ENCODE results near the gene AHCYL1. TPM values are rescaled to one million over a fixed set of nuclear protein-coding genes. Genes with fewer than 3 reads are reported as not detected.

Gene AHCYL1
- total and polyA plus RNA-seq, 2 of the 8 experiments (the other 6 are each of a cell fraction or from before 2014, with no cell fraction given) = 64.5 to 95.9 TPM

GRCh38 chr1:109969146-109969829, 15.3 kb upstream of the AHCYL1 start:
- no peak overlapping the region for H3K4me2 ChIP-seq (ENCODE audit: insufficient read depth in 1 of 2, low read depth in 2 of 2, low read length in 2 of 2)
- H3K9me3 ChIP-seq (ENCODE audit: insufficient read depth in 2 of 2, low read depth in 1 of 2, low read length in 1 of 2) = no peaks in the 10 kb centered on the region
- no peak overlapping the region for H2BK120ac ChIP-seq (replicated peaks; ENCODE audit: low read depth, low read length)
- H3K4ac ChIP-seq (replicated peaks; ENCODE audit: insufficient read length, low read depth, low read length) = no peak overlapping the region
- H3K14ac ChIP-seq (ENCODE audit: insufficient read length) = peak overlapping the region; percentile 42
- DNase-seq (ENCODE audit: low read depth in 1 of 2, low spot score in 2 of 2) = no peak
- H2AFZ ChIP-seq (ENCODE audit: low read length) = no peak overlapping the region
- no peak overlapping the region for H3K23ac ChIP-seq (ENCODE audit: insufficient read length)
- no peak overlapping the region for H3K18ac ChIP-seq (ENCODE audit: extremely low read depth, low read length)
- POLR2A ChIA-PET (ENCODE audit: partially characterized antibody) = interaction anchor here (0.9 kb wide), 1 partner anchor 44 kb away, joined by 3 read pairs; no protein-coding TSS in a partner anchor
- H3K79me1 ChIP-seq (ENCODE audit: low read depth, low read length) = no peaks in the 10 kb centered on the region
- no peaks in the 10 kb centered on the region for H3K36me3 ChIP-seq (ENCODE audit: control insufficient read depth in 2 of 4, insufficient read depth in 4 of 4, low read length in 3 of 4)
- H3K4me3 ChIP-seq (ENCODE audit: extremely low read depth in 1 of 4, insufficient read depth in 2 of 4, low read depth in 3 of 4, low read length in 4 of 4) = no peak overlapping the region
- no peaks in the 10 kb centered on the region for H3K79me2 ChIP-seq (ENCODE audit: control insufficient read depth in 1 of 2, insufficient read depth in 2 of 2, low read length in 2 of 2)
- no peak for TF ChIP-seq E2F6 (IDR thresholded peaks at IDR 0.05)
- TF ChIP-seq TAF1 (IDR thresholded peaks at IDR 0.05; ENCODE audit: low read depth, low read length) = no peak
- no peak for TF ChIP-seq YY1 (IDR thresholded peaks at IDR 0.05; ENCODE audit: low read depth, low read length)
- TF ChIP-seq RBBP5 (IDR thresholded peaks at IDR 0.05; ENCODE audit: borderline replicate concordance, low read depth, low read length) = no peak
- TF ChIP-seq TCF12 (IDR thresholded peaks at IDR 0.05; ENCODE audit: low read depth, low read length) = no peak
- no peak for TF ChIP-seq TAF7 (optimal IDR thresholded peaks at IDR 0.05; ENCODE audit: borderline replicate concordance, low read depth, low read length)
- TF ChIP-seq SP1 (IDR thresholded peaks at IDR 0.05; ENCODE audit: low read depth, low read length) = no peak
- TF ChIP-seq SP2 (IDR thresholded peaks at IDR 0.05; ENCODE audit: low read length) = no peak
- TF ChIP-seq RAD21 (IDR thresholded peaks at IDR 0.05 in 1 of 2, conservative IDR thresholded peaks at IDR 0.05 in 1 of 2; ENCODE audit: low read depth in 2 of 2, low read length in 2 of 2) = no peak
- TF ChIP-seq KDM5A (IDR thresholded peaks at IDR 0.05; ENCODE audit: low read length) = no peak
- TF ChIP-seq CBX8 (IDR thresholded peaks at IDR 0.05; ENCODE audit: borderline replicate concordance, low read depth, low read length) = no peak
- no peak for TF ChIP-seq ZNF274 (IDR thresholded peaks at IDR 0.05; ENCODE audit: borderline replicate concordance, extremely low read depth, low read length)
- no peak for FAIRE-seq
- no peaks in the 10 kb centered on the region for H3K23me2 ChIP-seq (ENCODE audit: low read depth, low read length)
- no peak overlapping the region for H2AK5ac ChIP-seq (ENCODE audit: low read depth, low read length)
- no peaks in the 10 kb centered on the region for H3K4me1 ChIP-seq (replicated peaks in 1 of 4; ENCODE audit: control insufficient read depth in 3 of 4, insufficient read depth in 4 of 4, low read length in 3 of 4)
- 89% methylated on average over 3 of the region's 3 CpGs; no CpG with 5 or more reads in 1 of the 2 experiments for WGBS, 2 experiments (ENCODE audit: extremely low coverage in 1 of 2, insufficient coverage in 1 of 2, insufficient read length in 1 of 2, insufficient replicate concordance in 2 of 2, low coverage in 1 of 2, low lambda C conversion rate in 2 of 2, missing lambda C conversion rate in 1 of 2)
- H2BK5ac ChIP-seq (ENCODE audit: low read depth, low read length) = no peak overlapping the region
- H2BK20ac ChIP-seq (ENCODE audit: low read length) = no peak overlapping the region
- H3K27me3 ChIP-seq (replicated peaks in 1 of 4; ENCODE audit: control insufficient read depth in 3 of 4, extremely low read depth in 1 of 4, insufficient read depth in 3 of 4, low read length in 3 of 4) = no peaks in the 10 kb centered on the region
- no peak overlapping the region for H4K8ac ChIP-seq (ENCODE audit: extremely low read depth, insufficient read depth, low read length)
- no peak overlapping the region for H4K91ac ChIP-seq (replicated peaks; ENCODE audit: insufficient read length, low read length)
- H3K9ac ChIP-seq (replicated peaks in 1 of 4; ENCODE audit: extremely low read depth in 1 of 4, low read depth in 3 of 4, low read length in 3 of 4) = no peak overlapping the region
- no peak overlapping the region for H2BK12ac ChIP-seq (ENCODE audit: low read depth, low read length)
- CTCF ChIA-PET (ENCODE audit: partially characterized antibody) = interaction anchor here (0.5 kb wide), 1 partner anchor 246 kb away, joined by 3 read pairs; no protein-coding TSS in a partner anchor
- H3K27ac ChIP-seq (ENCODE audit: low read depth, low read length) = no peak overlapping the region
- H2BK15ac ChIP-seq (ENCODE audit: low read length) = no peak overlapping the region
- H4K5ac ChIP-seq (ENCODE audit: insufficient read length, low read depth, low read length) = no peak overlapping the region
- no peaks in the 10 kb centered on the region for H4K20me1 ChIP-seq (replicated peaks in 1 of 2; ENCODE audit: control insufficient read depth in 1 of 2, insufficient read depth in 2 of 2, low read length in 2 of 2)
- H3K56ac ChIP-seq (replicated peaks; ENCODE audit: insufficient read length, low read depth, low read length) = no peak overlapping the region

Data from H1 (cell line).